ENCODE measurements around the gene WNK1.

DNA sequence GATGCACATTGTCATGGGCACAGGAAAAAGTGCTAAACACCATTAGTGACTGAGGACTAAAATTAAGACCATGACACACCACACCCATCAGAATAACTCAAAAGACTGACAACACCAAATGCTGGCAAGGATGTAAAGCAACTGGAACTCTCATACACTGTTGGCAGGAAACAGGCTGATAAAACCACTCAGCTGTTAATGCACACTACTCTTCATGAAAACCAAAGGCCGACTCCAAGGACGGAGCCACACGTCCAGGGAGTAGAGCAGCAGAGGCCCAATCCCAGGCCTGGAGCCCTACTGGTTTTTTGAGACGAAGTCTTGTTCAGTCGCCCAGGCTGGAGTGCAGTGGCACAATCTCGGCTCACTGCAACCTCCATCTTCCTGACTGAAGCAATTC, 190.7 kb downstream of the WNK1 start:
- no peak for TF ChIP-seq EZH2phosphoT487 (IDR thresholded peaks at IDR 0.05; ENCODE audit: insufficient read depth, low read depth)
- TF ChIP-seq EZH2 (IDR thresholded peaks at IDR 0.05; ENCODE audit: insufficient read depth, poor library complexity, severe bottlenecking) = no peak
